Activated CD4-positive, alpha-beta T cell treated with anti-CD3 and anti-CD28 coated beads, Interleukin-2, amount 50 U/mL, for 48 hours (primary cell): ENCODE data around the gene WDR33.

Source experiments
- DNase-seq, 2 experiments: peaks; one replicate each; pipeline ENCODE4 v3.0.0-alpha.2; 2020

The WDR33 gene

GRCh38 chr2:127715778-127716449 is 95.1 kb downstream of the WDR33 start:
- no peak for DNase-seq

DNA sequence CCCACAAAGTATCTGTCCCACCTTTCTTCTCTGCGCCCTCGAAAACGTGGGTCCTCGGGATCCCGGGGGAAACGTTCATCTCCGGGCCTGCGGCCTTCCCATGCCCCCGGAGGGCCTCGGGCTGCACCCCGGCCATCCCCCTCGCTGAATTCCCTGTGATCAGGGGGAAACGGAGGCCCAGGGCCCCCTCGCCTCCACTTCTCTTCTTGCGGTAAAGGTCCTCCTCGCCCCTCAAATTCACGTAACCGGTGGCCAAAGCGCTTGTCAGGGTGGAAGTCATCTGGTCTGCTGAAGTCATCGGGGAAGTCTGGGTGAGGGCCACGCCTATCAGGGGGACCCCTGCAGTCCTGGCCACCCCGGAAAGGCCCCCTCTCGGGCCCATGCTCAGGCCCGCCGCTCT is 97.4 kb downstream of the WDR33 start:
- DNase-seq = no peak

- no peak for DNase-seq
Measured at GRCh38 chr2:127712999-127713398, 98.0 kb downstream of the WDR33 start.

DNA sequence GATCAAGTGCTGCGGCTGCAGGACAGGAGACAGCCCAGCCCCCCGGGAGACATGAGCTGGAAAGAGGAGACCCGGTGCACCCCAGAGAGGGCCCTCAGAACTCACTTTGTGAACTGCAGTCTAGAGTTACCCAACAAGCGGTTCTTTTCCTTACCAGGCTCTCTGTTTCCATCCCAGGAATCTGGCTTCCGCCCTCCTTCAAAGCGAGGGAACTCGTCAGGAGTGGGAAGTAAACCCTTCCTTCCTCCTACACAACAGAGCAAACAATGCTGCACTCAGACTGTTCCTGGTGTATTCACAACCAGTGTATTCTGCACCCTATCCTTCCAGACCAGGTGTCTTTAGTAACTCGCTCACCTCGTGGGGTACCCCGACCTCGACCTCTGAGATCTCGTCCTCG is 101.6 kb downstream of the WDR33 start:
- no peak for DNase-seq

- DNase-seq = no peak
Measured at GRCh38 chr2:127707890-127708648, 102.9 kb downstream of the WDR33 start.

GRCh38 chr2:127706215-127706990 is 104.6 kb downstream of the WDR33 start:
- DNase-seq = no peak

DNA sequence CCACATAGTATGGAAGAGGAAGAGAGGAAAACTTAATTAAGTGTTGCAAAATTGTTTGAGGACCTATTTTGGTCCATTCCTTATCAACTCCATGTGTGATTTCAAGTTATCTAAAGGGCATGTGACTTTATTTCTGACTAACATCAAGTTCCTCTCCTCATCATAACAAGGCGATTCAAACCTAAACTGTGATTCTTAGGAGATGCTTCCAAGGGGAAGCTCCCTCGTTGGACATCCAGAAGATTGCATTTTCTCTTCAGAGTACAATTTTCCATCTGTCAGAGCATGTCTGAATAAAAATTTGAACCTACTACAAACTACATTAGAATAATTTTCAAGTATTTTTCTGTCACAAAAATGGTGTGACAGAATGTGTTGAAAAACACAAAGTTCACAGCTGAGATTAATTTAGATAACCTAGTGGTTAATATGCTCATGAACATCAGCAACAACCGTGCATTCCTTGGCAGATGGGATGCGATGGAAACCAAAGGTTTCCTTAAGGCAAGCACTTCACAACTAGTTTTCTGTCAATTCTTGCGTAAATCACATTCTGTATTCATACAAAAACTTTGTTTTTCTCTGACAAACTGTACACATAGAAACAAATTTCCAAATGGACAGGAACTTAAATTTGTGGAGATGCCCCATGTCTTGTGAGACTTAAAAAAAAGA is 105.4 kb downstream of the WDR33 start:
- DNase-seq = no peak

GRCh38 chr2:127704641-127705390 is 106.2 kb downstream of the WDR33 start:
- DNase-seq = no peak

GRCh38 chr2:127703282-127703681 is 107.7 kb downstream of the WDR33 start:
- no peak for DNase-seq

DNA sequence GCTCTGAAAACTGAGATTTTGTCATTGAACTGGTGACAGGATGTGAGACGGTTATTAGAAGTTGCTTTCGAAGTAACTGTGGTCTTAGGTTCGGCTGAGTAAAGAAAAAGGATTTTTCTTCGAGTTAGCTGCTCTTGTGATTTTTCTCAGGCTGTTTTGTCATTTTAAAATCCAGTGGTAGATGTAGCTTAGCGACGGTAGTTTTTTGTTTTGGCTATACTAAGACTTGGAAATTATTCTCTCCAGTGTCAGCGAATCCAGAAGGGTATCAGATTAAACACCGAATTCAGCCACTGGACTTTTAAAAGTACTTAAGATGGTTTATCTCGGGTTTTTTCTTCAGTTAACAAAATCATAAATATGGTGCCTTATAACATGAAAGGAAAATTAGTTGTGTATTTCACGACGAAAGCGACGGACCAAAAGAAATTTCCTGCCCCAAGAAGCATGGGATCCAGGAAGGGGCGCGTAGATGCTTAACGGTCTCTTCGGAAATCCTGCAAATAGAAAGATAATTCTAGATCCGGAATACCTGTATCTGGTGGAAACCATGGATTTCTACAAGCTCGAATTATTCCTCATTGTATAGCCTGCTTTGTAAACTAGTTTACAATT is 108.5 kb downstream of the WDR33 start:
- DNase-seq = no peak

DNA sequence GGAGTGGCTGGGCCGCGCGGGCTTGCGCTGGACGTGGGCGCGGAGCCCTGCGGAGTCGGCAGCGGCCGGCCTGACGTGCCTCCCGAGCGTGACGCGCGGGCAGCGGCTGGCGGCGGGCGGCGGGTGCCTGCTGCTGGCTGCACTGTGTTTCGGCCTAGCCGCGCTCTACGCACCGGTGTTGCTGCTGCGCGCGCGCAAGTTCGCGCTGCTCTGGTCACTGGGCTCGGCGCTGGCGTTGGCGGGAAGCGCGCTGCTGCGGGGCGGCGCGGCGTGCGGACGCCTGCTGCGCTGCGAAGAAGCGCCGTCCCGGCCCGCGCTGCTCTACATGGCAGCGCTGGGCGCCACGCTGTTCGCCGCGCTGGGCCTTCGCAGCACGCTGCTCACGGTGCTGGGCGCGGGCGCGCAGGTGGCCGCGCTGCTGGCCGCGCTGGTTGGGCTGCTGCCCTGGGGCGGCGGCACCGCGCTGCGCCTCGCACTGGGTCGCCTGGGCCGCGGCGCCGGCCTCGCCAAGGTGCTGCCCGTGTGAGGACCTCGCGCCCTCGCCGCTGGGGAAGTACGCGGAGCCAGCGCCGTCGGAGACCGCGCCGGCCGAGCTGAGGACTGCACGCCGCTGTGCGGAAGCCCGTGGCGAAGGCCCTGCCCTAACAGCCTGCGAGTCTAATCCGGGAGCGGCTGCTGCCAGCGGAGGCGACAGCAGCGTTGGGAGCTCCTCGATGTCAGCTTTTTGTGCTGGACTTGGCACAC is 109.1 kb downstream of the WDR33 start:
- peak; percentile 71 to 77 for DNase-seq

GRCh38 chr2:127701193-127701650 is 109.7 kb downstream of the WDR33 start, which contains the start of gene SFT2D3:
SFT2D3 (plus strand) TSS chr2:127701497; CDS start chr2:127701529, 32 bp downstream.
- DNase-seq = peak; percentile 90 to 91

DNA sequence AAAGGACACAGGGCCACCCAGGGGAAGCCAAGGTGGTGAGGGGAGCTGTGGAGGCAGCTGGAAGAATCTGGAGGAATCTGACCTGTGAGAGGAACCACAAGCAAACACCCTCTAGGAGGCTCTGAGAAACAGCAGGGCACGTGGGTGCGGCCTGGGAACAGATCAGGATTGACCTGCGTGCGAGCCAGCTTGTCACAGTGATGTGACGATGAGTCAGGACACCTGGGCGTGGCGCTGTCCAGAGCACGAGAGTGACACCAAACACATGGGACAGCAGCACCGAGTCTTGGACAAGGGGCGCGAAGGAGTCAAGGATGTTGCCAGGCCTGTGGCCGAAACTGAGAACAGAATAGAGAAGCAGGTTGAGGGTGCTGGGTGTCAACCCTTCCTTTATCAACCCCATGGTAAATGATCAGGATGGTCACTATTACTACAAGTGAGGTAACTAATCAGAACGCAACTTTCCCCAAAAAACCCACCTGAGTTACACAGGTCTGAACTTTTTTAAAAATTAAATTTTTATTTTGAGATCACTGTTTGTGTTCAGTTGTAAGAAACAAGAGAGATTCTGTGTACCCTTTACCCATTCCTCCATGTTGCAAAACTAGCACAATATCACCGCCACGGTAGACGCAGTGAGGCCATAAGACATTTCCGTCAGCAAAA is 110.3 kb downstream of the WDR33 start:
- peak; percentile 28 to 35 for DNase-seq

DNA sequence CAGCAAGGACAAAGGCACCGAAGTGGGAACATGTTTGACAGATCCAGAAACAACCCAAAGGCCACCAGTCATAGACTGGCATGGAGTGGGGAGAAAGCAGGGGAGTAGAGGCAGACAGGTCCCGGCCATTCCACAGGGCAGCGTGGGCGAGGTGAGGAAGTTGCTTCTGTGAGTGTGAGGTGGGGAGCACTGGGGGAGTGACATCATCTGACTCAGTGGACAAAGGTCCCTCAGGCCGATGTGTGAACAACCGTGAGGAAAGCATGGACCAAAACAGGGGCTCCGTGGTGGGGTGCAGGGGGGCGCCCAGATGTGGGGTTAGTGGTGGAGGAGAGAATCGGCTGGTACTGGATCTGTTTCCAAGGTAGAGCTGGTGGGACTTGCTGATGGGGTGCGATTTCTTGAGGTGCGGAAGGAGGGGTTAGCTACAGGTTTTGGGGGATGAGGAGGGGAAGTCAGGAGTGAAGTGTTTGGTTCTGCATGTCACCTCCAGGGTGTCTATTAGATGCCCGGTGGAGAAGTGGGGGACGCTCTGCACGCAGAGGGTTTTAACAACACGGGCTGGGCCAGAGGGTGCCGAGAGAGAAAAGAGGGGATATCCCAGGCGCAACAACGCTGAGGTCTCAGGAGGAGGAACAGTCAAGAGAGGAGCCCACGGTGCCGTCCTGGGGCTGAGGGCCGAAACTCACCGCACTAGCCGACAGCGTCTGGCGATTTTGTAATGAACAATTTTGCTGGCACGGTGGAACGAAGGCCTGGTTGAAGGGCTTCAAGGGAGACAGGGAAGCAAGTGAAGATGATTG is 112.2 kb downstream of the WDR33 start:
- DNase-seq = no peak

GRCh38 chr2:127697482-127698180 is 113.3 kb downstream of the WDR33 start:
- no peak for DNase-seq

DNA sequence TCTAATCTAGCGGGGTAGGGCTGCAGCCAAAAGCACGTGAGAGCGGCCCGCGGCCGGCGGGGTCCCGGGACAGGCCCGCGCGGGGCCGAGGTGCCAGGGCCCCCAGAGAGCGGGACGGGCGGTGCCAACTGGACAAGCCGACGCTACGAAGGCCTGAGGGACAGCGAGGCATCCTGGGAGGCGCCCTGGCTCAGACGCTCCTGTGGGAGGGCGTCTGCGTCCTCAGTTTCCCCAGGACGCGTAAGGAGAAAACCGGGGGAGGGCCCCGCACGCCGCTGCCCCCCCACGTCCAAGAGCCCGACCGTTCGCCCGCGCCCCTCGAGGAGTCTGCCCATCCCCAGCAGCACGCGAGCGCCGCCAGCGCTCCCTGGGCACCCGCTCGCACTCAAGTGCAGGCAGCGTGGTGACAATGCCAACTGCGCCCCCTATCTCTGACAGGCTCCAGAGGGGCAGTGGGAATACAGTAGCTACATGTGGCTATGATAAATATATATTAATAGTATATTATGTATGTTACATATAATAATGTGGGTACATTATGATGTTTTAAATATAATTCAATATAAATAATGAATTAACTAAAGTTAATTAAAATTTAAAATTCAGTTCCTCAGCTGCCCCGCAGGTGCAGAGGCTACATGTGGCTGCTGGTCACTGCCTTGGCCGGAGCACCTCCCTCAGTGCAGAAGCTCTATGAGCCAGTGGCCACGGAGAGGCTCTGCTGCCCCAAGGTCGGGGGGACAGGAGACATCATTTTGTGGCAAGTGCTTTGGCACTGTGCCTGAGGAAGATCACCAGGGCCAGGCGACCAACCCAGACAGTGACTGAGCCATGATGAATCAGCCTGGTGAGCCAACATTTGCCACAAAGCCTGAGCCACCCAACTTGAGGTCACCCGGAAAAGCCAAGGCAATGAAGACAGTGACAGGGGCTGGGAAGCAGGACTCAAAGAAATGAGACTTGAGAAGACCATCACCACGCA is 115.2 kb downstream of the WDR33 start:
- peak; percentile 40 to 53 for DNase-seq

- DNase-seq = no peak
Measured at GRCh38 chr2:127694986-127695385, 116.0 kb downstream of the WDR33 start.

GRCh38 chr2:127690696-127691095 is 120.3 kb downstream of the WDR33 start:
- DNase-seq = no peak
